Measurements from ENCODE around the gene CAB39. TPM values are rescaled to one million over a fixed set of nuclear protein-coding genes. Genes with fewer than 3 reads are reported as not detected.
A peak's percentile ranks its signal among the peaks of the same experiment; 100 is the strongest.

The CAB39 gene
- total RNA-seq, 1 donor from 2014 or later: 78.9 TPM

DNA sequence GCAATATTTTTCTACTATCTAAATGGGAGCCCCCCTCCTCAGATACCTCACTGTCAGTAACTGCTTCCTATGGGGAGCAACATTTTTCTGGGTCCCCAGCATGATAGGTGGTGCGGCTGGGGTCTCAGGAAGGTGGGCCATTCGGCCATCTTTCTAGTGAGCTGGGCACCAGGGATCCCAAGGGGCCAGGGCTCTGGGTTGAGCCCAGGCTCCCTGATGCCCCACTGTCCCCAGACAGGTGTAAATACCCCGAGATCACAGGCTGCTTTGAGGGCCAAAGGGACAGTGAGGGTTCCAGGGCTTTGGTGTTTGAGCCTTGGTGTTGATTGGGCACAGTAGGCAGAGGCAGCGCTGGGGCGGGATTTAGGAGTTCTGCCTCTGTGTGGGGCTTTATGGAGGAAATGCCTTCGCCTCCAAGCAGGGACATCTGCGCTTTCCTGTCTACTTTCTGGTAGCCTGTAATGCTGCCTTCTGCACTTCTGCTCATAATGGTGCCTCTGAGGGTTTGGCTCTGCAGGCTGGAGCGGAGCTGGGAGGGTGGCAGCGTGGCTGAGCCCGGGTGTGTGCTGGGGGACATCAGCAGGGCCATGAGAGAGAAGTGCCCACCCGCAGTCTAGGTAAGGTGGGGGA, 157.4 kb downstream of the CAB39 start:
- no peak overlapping the region for H3K4me3 ChIP-seq
- peaks cover 11% of the 10 kb centered on the region for H3K27me3 ChIP-seq
- ATAC-seq (no peak), DNase-seq (no peak)
- H3K36me3 ChIP-seq: no peaks in the 10 kb centered on the region
- H3K27ac ChIP-seq: peak overlapping the region; percentile 8
- intact Hi-C loops (cut with DNase I): no loop called here
- TF ChIP-seq, protein P1, sequence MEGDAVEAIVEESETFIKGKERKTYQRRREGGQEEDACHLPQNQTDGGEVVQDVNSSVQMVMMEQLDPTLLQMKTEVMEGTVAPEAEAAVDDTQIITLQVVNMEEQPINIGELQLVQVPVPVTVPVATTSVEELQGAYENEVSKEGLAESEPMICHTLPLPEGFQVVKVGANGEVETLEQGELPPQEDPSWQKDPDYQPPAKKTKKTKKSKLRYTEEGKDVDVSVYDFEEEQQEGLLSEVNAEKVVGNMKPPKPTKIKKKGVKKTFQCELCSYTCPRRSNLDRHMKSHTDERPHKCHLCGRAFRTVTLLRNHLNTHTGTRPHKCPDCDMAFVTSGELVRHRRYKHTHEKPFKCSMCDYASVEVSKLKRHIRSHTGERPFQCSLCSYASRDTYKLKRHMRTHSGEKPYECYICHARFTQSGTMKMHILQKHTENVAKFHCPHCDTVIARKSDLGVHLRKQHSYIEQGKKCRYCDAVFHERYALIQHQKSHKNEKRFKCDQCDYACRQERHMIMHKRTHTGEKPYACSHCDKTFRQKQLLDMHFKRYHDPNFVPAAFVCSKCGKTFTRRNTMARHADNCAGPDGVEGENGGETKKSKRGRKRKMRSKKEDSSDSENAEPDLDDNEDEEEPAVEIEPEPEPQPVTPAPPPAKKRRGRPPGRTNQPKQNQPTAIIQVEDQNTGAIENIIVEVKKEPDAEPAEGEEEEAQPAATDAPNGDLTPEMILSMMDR (IDR thresholded peaks at IDR 0.05): no peak
- H3K9me3 ChIP-seq: no peaks in the 10 kb centered on the region
- H3K4me1 ChIP-seq: peaks cover 21% of the 10 kb centered on the region

Other genes with a start within 250 kb of the CAB39 start
- 25.0 TPM for gene ITM2C, start 152.1 kb downstream of the CAB39 start, total RNA-seq
- gene GPR55, start 212.4 kb downstream of the CAB39 start, total RNA-seq: 1.2 TPM

Data from upper lobe of right lung (tissue), 1 donor.